NB4 (cell line): ENCODE measurements around the gene ANKRD13D.

Experiments
- CTCF ChIP-seq: IDR thresholded peaks from one replicate; pipeline ENCODE4 v1.5.1; 2012; ENCODE audit warnings: low read depth, low read length
- MAX ChIP-seq: IDR thresholded peaks from 2 replicates; pipeline ENCODE4 v1.6.1; 2011; ENCODE audit warnings: low read depth, low read length
- MYC ChIP-seq: IDR thresholded peaks from 2 replicates; pipeline ENCODE4 v1.6.1; 2011; ENCODE audit warnings: low read depth, low read length
- POLR2A ChIP-seq: IDR thresholded peaks from 2 replicates; pipeline ENCODE4 v1.6.1; 2011; ENCODE audit warnings: mild to moderate bottlenecking; ENCODE audit not compliant: insufficient read length; ENCODE audit errors: extremely low read depth

GRCh38 chr11:67247946-67248550 lies 41.1 kb upstream of the ANKRD13D start:
- no peak for TF ChIP-seq POLR2A
- TF ChIP-seq CTCF: no peak
- no peak for TF ChIP-seq MAX
- no peak for TF ChIP-seq MYC
